ENCODE results near the gene RASA2. TPM values are rescaled to one million over a fixed set of nuclear protein-coding genes. Genes with fewer than 3 reads are reported as not detected.

RASA2 gene
- total RNA-seq, 1 experiment from 2014 or later: 26.7 TPM

DNA sequence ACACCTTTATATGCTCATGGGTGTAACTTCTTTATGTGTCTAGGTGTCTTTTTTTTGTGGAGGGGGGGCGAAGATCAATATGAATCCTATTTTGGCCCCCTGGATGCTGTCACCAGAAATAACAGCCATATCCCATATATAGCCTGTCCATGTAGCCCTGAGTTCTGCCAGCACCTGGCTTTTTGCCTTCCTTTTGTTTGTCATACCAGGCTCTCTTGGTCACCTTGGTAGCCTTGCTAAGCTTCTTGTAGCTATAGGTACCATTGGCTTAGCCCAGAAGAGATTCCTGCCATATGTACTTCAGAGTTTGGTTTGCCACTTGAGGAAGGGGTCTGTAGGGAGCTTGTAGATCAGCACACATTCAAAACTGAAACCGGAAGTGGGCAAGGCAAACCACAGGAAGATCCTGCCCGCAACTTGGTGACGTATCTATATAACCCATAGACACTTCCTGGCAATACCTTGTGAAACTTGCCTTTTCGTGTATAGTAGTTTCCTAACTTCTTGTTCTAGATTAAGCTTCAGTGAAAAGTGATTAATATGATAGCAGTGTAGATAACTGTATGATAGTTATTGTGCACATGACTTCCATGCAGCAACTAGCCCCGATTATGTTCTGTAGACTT is 11.9 kb downstream of the RASA2 start:
- ChIA-PET CTCF (interaction anchor here (1.2 kb wide), 1 partner anchor 190 kb away, joined by 3 read pairs; no protein-coding TSS in a partner anchor), POLR2A (interaction anchor here (0.6 to 1.4 kb wide), 2 partner anchors 11 kb away, joined by 3 read pairs; no protein-coding TSS in a partner anchor)
- BruUV-seq (replicated peaks): no TSS peak
- peaks cover 3% of the 10 kb centered on the region; the same call in 1 of the 2 replicates for H3K4me1 ChIP-seq
- TF ChIP-seq CTCF (IDR thresholded peaks at IDR 0.05; ENCODE audit: insufficient read depth in 1 of 2, low read depth in 1 of 2, low read length in 1 of 2, severe bottlenecking in 1 of 2, unreplicated experiment in 1 of 2): no peak
- Mint-ChIP-seq H3K27ac (ENCODE audit: unreplicated experiment) (no peak overlapping the region), H3K9me3 (ENCODE audit: unreplicated experiment) (no peaks in the 10 kb centered on the region), H3K4me3 (ENCODE audit: unreplicated experiment) (no peak overlapping the region), H3K27me3 (ENCODE audit: insufficient read depth, unreplicated experiment) (no peaks in the 10 kb centered on the region), H3K36me3 (ENCODE audit: insufficient read depth, unreplicated experiment) (no peaks in the 10 kb centered on the region), H3K4me1 (ENCODE audit: low read depth, unreplicated experiment) (no peaks in the 10 kb centered on the region)
- H3K9me3 ChIP-seq: no peaks in the 10 kb centered on the region
- no peak overlapping the region for H3K4me3 ChIP-seq (ENCODE audit: low read depth, low read length)
- DNase-seq: no peak
- no peaks in the 10 kb centered on the region for H3K27me3 ChIP-seq (replicated peaks; ENCODE audit: control insufficient read depth, insufficient read depth, low read length)
- intact Hi-C loops (cut with micrococcal nuclease; ENCODE audit: unreplicated experiment): no loop called here
- H3K36me3 ChIP-seq (ENCODE audit: control insufficient read depth, insufficient read depth, low read length): no peaks in the 10 kb centered on the region

DNA sequence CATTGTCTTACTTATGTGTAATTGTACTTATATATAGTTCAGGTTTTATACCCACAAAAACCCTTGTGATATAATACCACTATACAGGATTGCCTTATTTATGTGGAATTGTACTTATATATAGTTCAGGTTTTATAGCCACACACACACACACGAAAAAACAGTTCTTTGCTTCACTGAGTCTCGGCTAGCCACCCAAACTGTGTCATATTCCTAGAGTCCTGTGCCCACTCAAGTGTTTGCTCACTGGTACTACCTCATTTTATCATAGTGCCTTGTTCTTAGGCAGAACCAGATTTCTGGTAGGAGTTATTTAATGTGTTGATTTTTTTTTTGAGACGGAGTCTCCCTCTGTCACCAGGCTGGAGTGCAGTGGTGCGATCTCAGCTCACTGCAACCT is 12.5 kb downstream of the RASA2 start:
- no peak overlapping the region for H3K4me3 Mint-ChIP-seq (ENCODE audit: unreplicated experiment)

DNA sequence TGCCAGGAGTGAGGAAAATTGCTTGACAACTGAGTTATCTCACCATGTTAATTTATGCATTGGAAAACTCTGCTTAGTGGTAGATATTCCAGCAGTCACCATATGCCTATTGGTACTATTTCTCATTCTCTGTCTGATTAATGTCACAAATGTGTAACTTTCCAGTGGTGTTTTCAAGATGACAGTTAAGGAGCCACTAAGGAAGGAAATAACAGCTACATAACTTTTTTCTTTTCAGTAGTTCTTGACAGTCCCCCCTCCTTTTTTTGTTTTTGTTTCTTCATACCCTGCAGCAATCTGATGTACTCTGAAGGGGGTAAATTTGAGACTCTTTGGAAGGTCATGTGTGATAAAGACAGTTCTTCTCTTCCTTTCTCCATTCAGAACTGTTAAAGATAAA is 13.1 kb downstream of the RASA2 start:
- H3K4me3 ChIP-seq (ENCODE audit: low read depth, low read length): no peak overlapping the region
- CTCF ChIA-PET: no interaction called here
- no peaks in the 10 kb centered on the region for H3K36me3 Mint-ChIP-seq (ENCODE audit: insufficient read depth, unreplicated experiment)

More for the DNA sequence above, 12.5 kb downstream of the RASA2 start:
- no peak overlapping the region for H3K4me3 ChIP-seq (ENCODE audit: low read depth, low read length)
- no peaks in the 10 kb centered on the region for H3K9me3 ChIP-seq
- ChIA-PET CTCF (no interaction called here), POLR2A (interaction anchor here (1.4 kb wide), 1 partner anchor 12 kb away, joined by 3 read pairs; no protein-coding TSS in a partner anchor)
- no TSS peak for BruUV-seq (replicated peaks)
- intact Hi-C loops (cut with micrococcal nuclease; ENCODE audit: unreplicated experiment): no loop called here
- Mint-ChIP-seq H3K27me3 (ENCODE audit: insufficient read depth, unreplicated experiment) (no peaks in the 10 kb centered on the region), H3K9me3 (ENCODE audit: unreplicated experiment) (no peaks in the 10 kb centered on the region), H3K27ac (ENCODE audit: unreplicated experiment) (no peak overlapping the region), H3K36me3 (ENCODE audit: insufficient read depth, unreplicated experiment) (no peaks in the 10 kb centered on the region), H3K4me1 (ENCODE audit: low read depth, unreplicated experiment) (no peaks in the 10 kb centered on the region)
- peaks cover 3% of the 10 kb centered on the region; the same call in 1 of the 2 replicates for H3K4me1 ChIP-seq
- no peak for DNase-seq
- H3K36me3 ChIP-seq (ENCODE audit: control insufficient read depth, insufficient read depth, low read length): no peaks in the 10 kb centered on the region
- no peak for TF ChIP-seq CTCF (IDR thresholded peaks at IDR 0.05; ENCODE audit: insufficient read depth in 1 of 2, low read depth in 1 of 2, low read length in 1 of 2, severe bottlenecking in 1 of 2, unreplicated experiment in 1 of 2)
- no peaks in the 10 kb centered on the region for H3K27me3 ChIP-seq (replicated peaks; ENCODE audit: control insufficient read depth, insufficient read depth, low read length)

More for the DNA sequence above, 13.1 kb downstream of the RASA2 start:
- Mint-ChIP-seq H3K4me3 (ENCODE audit: unreplicated experiment) (no peak overlapping the region), H3K27me3 (ENCODE audit: insufficient read depth, unreplicated experiment) (no peaks in the 10 kb centered on the region), H3K9me3 (ENCODE audit: unreplicated experiment) (no peaks in the 10 kb centered on the region), H3K4me1 (ENCODE audit: low read depth, unreplicated experiment) (no peaks in the 10 kb centered on the region), H3K27ac (ENCODE audit: unreplicated experiment) (no peak overlapping the region)
- no peak for DNase-seq
- TF ChIP-seq CTCF (IDR thresholded peaks at IDR 0.05; ENCODE audit: insufficient read depth in 1 of 2, low read depth in 1 of 2, low read length in 1 of 2, severe bottlenecking in 1 of 2, unreplicated experiment in 1 of 2): no peak
- POLR2A ChIA-PET: interaction anchor here (1.4 kb wide), 1 partner anchor 12 kb away, joined by 3 read pairs; no protein-coding TSS in a partner anchor
- intact Hi-C loops (cut with micrococcal nuclease; ENCODE audit: unreplicated experiment): no loop called here
- BruUV-seq (replicated peaks): no TSS peak
- no peaks in the 10 kb centered on the region for H3K9me3 ChIP-seq
- H3K4me1 ChIP-seq: peaks cover 3% of the 10 kb centered on the region; the same call in 1 of the 2 replicates
- H3K36me3 ChIP-seq (ENCODE audit: control insufficient read depth, insufficient read depth, low read length): no peaks in the 10 kb centered on the region
- no peaks in the 10 kb centered on the region for H3K27me3 ChIP-seq (replicated peaks; ENCODE audit: control insufficient read depth, insufficient read depth, low read length)

Measured in Caco-2 (cell line).